Activated CD4-positive, alpha-beta T cell treated with anti-CD3 and anti-CD28 coated beads for 24 hours (primary cell): Measurements from ENCODE around the gene EYS.
"Not testable (repeated sequence)": the region's sequence is repeated elsewhere in the genome, so short reads cannot be mapped to it uniquely, and the experiment has no call there.

Experiments
- DNase-seq, 2 donors: peaks; one replicate each; pipeline ENCODE4 v3.0.0-alpha.2; 2020; ENCODE audit warnings: low read depth in 2 of 2

The EYS gene

DNA sequence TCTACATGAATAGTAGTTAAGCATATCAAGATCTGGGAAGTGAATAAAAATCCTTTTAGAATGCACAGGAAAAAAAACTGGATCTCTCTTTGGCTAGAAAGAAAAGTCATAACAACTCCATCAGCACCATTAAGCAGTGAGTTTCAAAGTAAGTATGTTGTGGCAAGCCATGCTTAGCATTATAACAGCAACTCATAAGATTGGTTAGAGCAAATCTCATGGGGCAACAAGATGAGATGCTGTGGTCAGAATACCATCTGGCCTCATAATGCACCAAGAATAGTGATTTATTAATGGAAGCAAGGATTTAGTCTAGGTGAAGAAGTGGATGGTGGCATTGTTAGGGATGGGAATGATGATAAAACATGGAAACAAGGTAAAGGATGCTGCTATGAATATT lies 1912.0 kb downstream of the EYS start:
- no peak for DNase-seq

DNA sequence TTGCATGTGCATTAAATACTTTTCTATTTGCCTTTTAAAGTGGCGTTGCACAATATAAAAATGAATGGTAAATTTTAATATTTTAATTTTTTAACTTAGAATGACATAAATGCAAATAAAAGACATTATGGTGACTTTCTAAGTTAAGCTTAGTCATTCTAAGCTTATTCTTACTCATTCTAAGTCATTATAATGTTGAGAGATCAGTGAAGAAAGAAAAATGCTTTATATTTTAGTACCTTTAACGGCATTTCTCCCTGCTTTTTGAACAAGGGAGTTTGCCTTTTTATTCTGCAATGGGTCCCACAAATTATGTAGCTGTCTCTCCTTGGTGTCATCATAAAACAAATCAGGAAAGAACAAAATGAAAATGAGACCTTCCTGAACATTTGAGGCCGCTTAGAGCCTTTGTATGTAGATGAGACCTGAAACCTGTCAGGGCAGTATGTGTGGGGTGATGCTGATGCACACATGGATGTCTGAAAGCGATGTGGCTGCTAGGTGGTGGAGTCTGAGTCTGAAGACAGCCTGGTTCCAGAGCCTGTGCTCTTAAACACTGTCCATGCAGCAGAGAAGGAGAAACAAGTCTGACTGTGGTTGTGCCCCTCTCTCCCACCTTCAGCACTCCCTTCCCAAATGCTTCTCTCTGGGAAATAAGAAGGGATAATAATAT lies 1913.4 kb downstream of the EYS start:
- no peak for DNase-seq

DNA sequence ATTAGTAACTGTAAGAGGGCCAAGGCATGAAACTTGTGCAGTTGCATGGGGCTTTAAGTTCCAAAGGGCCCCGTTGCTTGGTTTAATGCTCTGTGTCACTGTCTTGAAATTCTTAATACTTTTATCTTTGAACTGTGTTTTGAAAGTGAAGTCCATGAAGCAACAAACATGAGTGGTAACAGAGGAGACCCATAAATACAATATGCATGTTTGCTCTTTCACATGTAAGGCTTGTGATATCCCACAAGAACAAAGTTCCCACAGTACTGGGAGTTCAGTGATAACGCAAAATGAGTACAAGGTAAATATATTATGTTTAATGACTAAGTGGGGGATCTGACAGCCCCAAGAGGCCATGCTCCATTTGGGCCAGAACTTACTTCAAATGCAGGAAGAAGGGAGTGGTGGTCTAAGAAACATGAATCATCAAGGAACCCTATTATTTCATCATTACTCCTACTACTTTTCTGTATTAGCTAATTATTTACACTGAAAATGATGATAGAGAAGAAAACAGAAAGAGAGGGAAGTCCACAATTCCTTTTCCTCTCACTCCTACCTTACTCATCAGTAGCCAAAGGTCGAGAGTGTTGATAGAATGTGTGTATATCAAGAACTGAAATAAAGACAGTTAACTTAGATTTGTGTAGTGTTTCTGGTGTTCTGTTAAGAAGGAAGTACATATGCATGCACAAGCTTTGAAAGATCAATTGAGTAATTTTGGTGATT lies 1914.1 kb downstream of the EYS start:
- no peak for DNase-seq

DNA sequence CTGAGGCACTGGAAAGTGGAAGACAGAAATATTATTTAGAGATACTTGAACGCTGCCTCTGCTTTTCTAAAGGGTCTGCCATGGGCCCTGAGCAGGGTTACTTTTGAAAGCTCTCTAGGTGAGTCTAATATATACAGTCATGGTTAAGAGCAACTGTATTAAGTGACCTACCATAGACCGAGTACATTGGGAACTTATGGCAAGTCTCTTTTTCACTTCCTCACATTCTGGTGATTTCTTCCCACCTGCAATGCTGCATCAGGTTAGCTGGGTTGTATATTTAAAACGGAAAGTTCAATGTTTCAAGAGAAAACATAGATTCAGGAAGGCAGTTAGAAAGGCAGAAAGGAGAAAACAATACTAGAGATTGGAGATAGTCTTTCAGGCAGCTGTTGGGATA lies 1916.7 kb downstream of the EYS start:
- DNase-seq, result no peak

DNA sequence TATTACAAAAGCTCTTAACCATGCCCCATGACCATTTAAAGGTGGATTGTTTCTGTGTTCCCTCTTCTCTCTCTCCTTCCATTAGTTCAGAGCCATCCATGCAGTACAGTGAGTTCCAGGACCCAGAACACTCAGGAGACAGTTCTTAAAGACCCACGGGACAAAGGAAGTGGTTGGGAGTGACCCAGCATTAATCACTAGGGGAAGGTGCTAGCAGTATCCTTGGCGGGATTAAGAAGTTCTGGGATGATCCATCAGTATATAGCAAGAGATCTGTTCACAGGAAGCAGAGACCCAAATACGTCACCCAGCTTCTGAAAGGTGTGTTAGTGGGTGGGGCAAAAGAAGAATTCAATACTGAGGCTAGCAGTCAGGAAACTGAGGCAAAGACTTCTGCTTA lies 1917.3 kb downstream of the EYS start:
- DNase-seq, result no peak

DNA sequence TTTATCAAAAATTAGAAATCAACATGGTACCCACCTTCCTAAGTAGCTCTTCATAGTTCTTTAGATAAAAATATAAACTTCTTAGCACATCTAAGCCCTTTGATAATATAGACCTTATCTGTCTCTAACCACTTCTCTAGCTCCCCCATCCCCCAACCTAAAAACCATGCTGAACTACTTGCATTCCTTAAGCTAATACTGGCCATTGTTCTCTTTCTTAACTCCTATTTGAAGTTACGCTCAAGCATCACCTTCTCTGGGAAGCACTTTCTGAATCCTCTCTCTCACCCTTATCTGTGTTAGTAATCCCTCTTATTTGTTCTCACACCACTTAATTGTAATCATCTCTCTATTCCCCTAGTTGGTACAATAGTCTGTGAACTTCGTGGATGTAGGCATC lies 1918.5 kb downstream of the EYS start:
- no peak for DNase-seq

DNA sequence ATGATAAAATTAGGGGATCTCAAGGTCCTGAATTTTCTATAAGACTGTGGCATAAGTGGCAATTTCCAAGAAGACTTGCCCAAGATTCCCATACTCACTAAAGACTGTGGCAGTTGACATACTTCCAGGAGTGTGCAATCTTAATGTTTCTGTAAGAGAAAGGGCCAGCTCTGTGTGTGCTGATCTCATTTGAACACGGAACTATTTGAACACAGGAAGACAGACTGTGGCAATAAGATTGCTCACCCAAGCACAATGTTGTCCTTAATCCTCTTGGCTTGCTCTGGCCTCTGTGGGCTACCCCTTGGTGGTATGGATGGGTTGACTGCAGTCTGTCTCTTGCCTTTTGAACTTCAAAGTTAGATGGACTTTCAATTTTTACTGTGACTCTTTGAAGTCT lies 1920.0 kb downstream of the EYS start:
- no peak for DNase-seq

DNA sequence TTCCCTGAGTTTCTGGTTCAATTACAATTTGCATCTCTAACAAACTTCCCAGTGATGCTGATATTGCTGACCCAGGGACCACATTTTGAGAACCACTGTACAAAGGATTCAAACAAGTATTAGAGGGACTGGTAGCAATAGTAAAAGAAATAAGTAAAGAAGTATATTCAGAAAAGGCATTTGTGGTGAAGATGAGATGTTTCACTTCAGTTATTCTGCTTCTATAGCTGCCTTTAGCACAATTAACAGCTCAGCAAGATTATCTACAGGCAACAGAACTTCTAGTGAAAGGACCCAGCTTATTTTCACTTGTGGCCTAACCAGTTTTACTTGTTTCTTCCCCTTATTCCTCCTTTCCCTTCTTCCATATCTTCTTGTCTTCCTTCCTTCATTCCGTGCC lies 1922.0 kb downstream of the EYS start:
- no peak for DNase-seq

DNA sequence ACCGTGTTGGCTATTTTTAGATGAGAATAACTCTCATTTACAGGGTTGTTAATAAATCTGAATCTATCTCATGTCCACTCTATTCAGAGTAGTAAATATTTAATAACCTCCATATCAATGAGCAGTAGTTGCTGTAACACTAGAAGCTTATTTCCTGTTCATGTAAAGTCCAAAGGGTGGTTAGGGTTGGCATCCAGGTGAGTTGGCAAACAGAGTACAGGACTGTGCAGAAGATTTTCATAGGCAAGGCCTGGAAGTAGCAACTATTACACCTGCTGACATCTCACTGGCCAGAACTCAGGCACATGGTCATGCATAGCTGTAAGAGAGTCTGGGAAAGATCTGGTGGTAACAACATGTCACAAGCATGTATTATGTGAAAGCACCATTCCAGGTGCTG lies 1923.9 kb downstream of the EYS start:
- DNase-seq, result no peak

DNA sequence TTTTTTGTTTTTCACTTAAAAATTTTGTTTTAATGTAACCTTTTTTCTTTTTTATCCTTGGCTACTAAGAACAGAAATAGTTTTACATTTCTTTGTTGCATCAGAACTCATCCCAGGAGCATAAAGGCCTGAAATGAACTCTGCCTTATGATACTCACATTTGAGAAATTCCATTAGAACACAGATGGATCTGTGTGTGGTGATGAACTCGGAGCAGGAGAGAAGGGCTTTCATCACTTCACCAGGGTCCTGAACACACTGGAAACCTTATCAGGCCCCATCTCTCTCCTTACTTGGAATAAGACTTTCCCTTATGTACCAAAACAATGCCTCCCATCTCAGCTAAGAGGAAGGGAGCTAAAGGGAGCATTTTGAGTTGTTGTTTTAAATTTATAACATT lies 1932.1 kb downstream of the EYS start:
- DNase-seq, result no peak

DNA sequence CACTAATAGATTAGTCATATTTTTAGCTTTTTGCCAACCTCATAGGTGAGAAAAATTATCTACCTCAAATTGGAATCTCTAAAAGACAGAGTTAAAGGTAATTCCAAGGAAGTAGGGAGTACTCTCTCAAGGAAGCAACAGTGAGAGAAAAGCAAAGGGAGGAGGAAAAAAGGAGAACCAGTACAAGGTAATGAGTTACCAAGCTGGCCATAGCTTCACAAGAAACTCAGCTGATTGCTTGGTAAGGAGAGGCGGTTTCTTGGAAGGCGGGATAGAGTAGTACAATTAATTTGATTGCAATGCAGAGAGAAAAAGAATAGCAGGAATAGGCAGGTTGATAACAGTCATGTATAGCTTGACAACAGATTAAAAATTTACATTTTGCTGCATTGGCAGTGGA lies 1933.8 kb downstream of the EYS start:
- no peak for DNase-seq

DNA sequence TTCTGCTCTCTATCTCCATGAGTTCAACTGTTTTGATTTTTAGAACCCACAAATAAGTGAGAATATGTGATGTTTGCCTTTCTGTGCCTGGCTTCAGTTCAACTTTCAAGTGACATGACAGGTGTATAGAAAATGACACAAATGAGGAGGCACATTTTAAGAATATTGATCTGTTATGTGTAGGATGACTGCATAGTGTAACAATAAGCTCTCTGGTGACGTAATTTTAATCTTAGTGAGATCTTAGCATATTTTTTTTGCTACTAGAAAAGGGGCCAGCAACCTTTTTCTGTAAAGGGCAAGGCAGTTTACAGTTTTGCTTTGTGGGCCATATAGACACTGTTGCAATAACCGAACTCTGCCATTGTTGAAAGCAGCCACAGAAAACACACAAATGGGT lies 1941.2 kb downstream of the EYS start:
- DNase-seq, result no peak

DNA sequence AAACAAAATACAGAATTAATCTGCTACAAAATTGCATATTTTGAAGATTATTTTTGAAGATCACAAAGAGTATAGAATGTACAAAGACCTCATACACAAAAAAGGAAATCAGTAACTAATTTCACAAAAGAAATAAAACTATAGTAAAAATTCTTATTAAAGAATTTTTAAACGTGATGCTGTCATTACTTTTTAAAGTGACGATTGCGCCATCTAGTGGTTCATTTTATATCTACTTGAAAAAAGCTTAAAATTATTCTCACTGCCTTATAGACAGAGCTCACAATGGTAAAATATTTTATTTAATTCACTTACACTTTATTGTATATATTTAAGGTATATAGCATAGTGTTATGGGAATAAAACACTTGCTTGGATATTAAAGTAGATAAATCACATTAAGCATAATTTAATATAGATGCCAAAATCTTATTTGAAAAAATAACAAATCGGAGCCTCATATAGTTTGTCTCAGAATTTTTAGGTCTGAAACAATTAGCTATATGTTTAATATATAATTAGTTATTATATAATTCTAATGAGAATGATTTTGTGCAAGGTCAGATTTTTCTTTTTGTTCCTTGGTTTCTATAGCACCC lies 1942.6 kb downstream of the EYS start:
- no peak for DNase-seq

DNA sequence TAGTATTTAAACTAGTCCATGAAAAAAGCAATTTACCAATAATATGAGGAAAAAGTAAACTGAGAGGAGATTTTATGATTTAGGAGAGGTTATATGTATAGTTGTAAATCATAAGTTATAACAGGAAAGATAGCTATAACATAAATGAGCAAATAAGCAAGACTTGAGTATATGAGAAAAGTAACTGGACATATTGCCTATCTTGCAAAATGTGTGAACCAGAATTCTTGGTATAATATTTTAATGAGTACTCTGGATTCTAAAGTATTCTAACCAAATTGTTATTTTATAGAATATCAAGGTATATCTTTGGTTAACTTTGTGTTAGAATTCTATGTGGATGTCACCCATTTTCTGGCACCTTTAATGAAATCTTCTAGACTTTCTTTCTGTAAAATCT lies 1946.8 kb downstream of the EYS start:
- no peak for DNase-seq

DNA sequence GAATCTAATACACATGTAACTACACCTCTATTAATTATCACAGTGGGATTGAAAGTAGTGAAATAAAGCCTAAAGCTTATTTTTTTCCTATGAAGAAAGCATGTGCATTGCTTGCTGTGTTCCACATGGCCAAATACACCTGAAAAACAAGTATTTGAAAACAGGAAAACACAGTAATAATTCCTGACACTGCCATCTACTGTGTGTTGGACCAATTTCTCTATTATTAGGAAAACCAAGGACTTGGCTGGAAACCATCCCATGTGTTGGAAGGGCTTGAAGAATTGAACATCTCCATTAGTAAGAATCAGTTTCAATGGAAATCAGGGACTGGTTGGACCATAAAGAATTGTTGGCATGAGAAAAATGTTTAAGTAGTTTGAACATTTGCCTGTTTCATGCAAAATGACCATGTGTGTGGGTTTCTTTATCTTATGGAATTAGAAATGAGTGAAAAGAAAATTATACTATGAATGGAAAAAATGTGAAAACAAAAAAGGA lies 1947.4 kb downstream of the EYS start:
- no peak for DNase-seq

DNA sequence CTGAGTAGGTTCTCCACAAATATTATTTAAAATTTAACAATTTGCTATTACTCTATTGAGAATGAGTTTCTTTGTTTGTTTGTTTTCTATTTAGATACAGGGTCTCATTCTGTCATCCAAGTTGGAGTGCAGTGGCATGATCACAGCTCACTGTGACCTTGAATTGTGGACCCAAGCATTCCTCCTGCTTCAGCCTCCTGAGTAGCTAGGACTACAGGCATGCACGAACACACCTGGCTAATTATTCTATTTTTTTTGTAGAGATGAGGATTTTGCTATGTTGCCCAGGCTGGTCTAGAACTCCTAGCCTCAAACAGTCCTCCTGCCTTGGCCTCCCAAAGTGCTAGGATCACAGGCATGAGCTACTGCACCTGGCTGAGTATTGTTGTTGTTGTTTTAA lies 1949.2 kb downstream of the EYS start:
- DNase-seq, result no peak

DNA sequence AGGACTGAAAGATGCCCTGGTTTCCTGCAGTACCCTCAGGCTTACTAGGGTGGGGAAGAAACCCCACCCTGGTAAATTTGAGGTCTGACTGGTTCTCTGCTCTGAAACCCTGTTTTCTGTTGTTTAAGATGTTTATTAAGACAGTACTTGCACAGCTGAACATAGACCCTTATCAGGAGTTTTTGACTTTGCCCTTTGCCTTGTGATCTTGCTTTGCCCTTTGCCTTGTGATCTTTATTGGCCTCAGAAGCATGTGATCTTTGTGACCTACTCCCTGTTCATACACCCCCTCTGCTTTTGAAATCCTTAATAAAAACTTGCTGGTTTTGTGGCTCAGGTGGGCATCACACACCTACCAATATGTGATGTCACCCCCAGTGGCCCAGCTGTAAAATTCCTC lies 1949.8 kb downstream of the EYS start:
- DNase-seq, result not testable (repeated sequence)

DNA sequence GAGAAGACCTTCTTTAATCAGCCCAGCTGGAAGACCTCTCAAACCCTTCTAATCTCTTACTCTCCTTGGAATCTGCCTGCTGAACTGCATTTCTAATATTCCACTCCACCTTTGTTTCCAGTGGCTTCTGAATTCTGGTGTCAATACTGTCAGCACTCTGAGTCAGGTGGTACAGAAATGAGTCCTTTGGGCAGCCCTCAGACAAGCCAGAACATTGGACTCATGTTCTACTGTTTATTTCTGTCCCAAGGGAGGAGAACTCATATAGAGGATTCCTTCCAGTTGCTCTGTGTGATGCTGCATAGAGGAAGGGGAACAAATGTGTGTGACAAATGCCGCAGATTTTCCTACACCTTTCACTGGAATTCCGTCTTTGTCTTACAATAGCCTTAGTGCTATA lies 1956.6 kb downstream of the EYS start:
- no peak for DNase-seq

DNA sequence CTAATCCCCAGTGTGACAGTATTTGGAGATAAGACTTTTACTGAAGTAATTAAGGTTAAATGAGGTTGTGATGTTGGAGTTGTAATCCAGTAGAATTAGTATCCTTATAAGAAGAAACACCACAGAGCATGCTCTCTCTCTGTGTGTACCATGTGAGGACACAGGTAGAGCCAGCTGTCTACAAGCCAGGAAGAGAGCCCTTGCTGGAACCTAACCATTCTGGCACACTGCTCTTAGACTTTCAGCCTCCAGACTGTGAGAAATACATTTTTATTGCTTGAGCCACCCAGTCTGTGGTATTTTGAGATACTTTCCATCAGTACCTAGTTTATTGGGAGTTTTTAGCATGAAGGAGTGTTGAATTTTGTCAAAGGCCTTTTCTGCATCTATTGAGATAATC lies 1961.2 kb downstream of the EYS start:
- no peak for DNase-seq

DNA sequence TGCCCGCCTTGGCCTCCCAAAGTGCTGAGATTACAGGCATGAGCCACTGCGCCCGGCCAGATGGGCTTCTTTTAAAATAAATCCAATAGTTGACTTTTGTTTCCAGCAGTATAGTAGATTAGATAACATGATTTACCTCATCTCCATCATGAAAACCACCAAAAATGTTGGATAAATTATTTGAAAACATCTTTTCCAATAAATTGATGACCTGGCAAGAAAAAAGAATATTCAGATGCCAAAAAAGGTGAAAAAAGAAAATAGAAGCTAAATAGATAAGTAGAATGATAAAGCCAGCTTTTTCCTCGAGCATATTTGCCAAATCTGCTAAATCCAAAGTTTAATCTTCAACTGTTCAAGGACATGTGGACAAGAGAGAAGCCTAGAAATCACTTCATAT lies 1962.2 kb downstream of the EYS start:
- no peak for DNase-seq

DNA sequence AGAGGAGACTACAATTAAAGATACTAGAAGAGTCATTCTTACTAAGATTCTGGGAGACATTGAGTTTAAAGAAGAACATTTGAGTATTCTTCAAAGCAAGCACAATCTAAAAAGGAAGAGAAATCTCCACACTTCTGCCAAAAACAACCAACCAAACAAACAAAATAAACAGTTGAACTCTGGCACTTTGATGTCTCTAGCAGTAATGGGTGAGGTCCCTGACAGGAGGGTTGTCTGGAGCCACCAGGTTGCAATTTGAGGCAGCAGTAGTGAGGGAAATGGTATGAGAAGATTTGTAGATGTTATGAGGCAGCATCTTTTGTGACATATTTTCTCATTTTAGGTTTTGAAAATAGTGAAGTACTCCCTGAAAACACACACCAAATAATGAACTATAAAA lies 1963.3 kb downstream of the EYS start:
- no peak for DNase-seq

DNA sequence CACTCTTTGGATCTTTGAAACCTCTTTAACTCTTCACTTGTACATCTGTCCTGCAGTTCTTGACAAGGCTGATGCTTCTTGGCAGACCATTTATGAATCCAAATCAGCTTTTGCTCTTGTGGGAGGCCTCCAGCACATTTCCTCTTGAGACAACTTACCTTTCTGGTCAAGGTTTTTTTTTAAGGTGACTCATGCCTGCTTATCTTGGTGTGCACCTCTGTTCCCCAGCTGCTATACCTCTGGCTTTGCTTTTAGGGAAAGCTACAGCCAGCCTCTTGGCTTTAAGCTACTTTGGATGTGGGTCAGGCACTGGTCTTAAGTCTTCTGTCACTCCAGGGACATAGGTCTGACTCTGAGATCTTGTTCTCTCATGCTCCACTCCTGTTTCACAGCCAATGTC lies 1965.0 kb downstream of the EYS start:
- no peak for DNase-seq

DNA sequence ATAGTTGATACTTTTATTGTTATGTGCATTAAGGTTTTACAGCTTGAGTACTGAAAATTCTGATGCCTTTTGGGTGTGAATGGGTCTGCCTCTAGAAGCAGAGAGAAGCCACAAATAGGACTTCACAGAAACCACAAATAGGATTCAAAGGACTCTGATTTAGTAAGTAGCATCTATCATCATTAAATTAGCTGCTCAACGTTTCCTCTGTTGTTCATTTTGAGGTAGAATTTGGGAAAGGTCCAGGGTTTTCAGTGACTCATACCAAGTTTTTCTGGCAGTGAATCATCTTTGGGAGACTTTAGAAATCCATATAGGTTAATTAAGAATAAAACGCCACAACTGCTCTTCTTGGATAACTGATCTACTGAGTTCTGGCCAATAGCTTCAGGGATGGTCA lies 1966.3 kb downstream of the EYS start:
- DNase-seq, result no peak
